Parathyroid adenoma (tissue), 2 donors: ENCODE measurements around the gene OR2V2.
"Not testable (repeated sequence)": the region's sequence is repeated elsewhere in the genome, so short reads cannot be mapped to it uniquely, and the experiment has no call there.

Experiments
- H2AFZ ChIP-seq: fragments of 300-600 bp; sonication (generic); one replicate; pipeline ENCODE4 v1.7.0; 2017; ENCODE audit warnings: antibody characterized with exemption, mild to moderate bottlenecking
- H3K27ac ChIP-seq: fragments of 300-600 bp; sonication (generic); one replicate; pipeline ENCODE4 v1.7.0; 2017
- H3K27me3 ChIP-seq: fragments of 300-600 bp; sonication (generic); one replicate; pipeline ENCODE4 v1.7.0; 2017; ENCODE audit warnings: low read length; ENCODE audit not compliant: control insufficient read depth, insufficient read depth
- H3K36me3 ChIP-seq: fragments of 300-600 bp; sonication (generic); one replicate; pipeline ENCODE4 v1.7.0; 2017; ENCODE audit warnings: low read length; ENCODE audit not compliant: control insufficient read depth, insufficient read depth
- H3K4me1 ChIP-seq: fragments of 300-600 bp; sonication (generic); one replicate; pipeline ENCODE4 v1.7.0; 2017; ENCODE audit warnings: control low read depth
- H3K4me2 ChIP-seq: fragments of 300-600 bp; sonication (generic); one replicate; pipeline ENCODE4 v1.7.0; 2017; ENCODE audit warnings: low read length
- H3K4me3 ChIP-seq: fragments of 300-600 bp; sonication (generic); one replicate; pipeline ENCODE4 v1.7.0; 2017; ENCODE audit warnings: low read depth, low read length
- H3K79me2 ChIP-seq: fragments of 300-600 bp; sonication (generic); one replicate; pipeline ENCODE4 v1.7.0; 2017; ENCODE audit warnings: control low read depth
- H3K9ac ChIP-seq: fragments of 300-600 bp; sonication (generic); one replicate; pipeline ENCODE4 v1.7.0; 2017; ENCODE audit warnings: mild to moderate bottlenecking
- H3K9me3 ChIP-seq: fragments of 300-600 bp; sonication (generic); one replicate; pipeline ENCODE4 v1.7.0; 2017; ENCODE audit warnings: low read length; ENCODE audit not compliant: control insufficient read depth
- CTCF ChIP-seq: fragments of 300-600 bp; sonication (generic); IDR thresholded peaks from one replicate; pipeline ENCODE4 v1.7.0; 2017; ENCODE audit warnings: antibody characterized with exemption, mild to moderate bottlenecking
- donor health status: primary hyperparathyroidism.

The OR2V2 gene

GRCh38 chr5:181127907-181128626, 19.3 kb upstream of the OR2V2 start:
- TF ChIP-seq CTCF: no peak
- Histone ChIP-seq H2AFZ (no peak overlapping the region), H3K9ac (no peak overlapping the region), H3K27me3 (no peaks in the 10 kb centered on the region), H3K36me3 (no peaks in the 10 kb centered on the region), H3K27ac (no peak overlapping the region), H3K79me2 (no peaks in the 10 kb centered on the region), H3K4me2 (no peak overlapping the region), H3K4me1 (no peaks in the 10 kb centered on the region), H3K9me3 (no peaks in the 10 kb centered on the region), H3K4me3 (no peak overlapping the region)

- Histone ChIP-seq H3K9ac (no peak overlapping the region), H2AFZ (no peak overlapping the region), H3K4me2 (no peak overlapping the region), H3K79me2 (no peaks in the 10 kb centered on the region), H3K4me1 (no peaks in the 10 kb centered on the region), H3K27me3 (no peaks in the 10 kb centered on the region), H3K9me3 (no peaks in the 10 kb centered on the region), H3K36me3 (no peaks in the 10 kb centered on the region), H3K27ac (no peak overlapping the region), H3K4me3 (no peak overlapping the region)
- TF ChIP-seq CTCF: no peak
These were observed 17.8 kb upstream of the OR2V2 start for GRCh38 chr5:181129601-181130000.

- not testable (repeated sequence) for H3K9me3 ChIP-seq, H3K27ac ChIP-seq, H3K36me3 ChIP-seq, H3K9ac ChIP-seq, H3K27me3 ChIP-seq, H3K4me1 ChIP-seq, H3K4me3 ChIP-seq, H3K79me2 ChIP-seq, H3K4me2 ChIP-seq, H2AFZ ChIP-seq
These were observed 17.3 kb upstream of the OR2V2 start for GRCh38 chr5:181130081-181130480.

GRCh38 chr5:181130832-181131496, 16.4 kb upstream of the OR2V2 start, which contains the start of gene OR2V1:
Gene OR2V1, minus strand, starts transcription at chr5:181131169. Its CDS starts 5,865 bp downstream, at chr5:181125304.
- H3K9me3 ChIP-seq: no peaks in the 10 kb centered on the region
- no peaks in the 10 kb centered on the region for H3K27me3 ChIP-seq
- TF ChIP-seq CTCF: no peak

GRCh38 chr5:181131514-181131913, 15.9 kb upstream of the OR2V2 start:
- H3K36me3 ChIP-seq: no peaks in the 10 kb centered on the region
- no peaks in the 10 kb centered on the region for H3K79me2 ChIP-seq
- no peak overlapping the region for H2AFZ ChIP-seq
- H3K27me3 ChIP-seq: no peaks in the 10 kb centered on the region
- H3K27ac ChIP-seq: no peak overlapping the region
- no peak overlapping the region for H3K9ac ChIP-seq
- H3K4me1 ChIP-seq: no peaks in the 10 kb centered on the region
- H3K4me3 ChIP-seq: no peak overlapping the region
- TF ChIP-seq CTCF: no peak
- no peak overlapping the region for H3K4me2 ChIP-seq
- no peaks in the 10 kb centered on the region for H3K9me3 ChIP-seq

More at GRCh38 chr5:181130832-181131496, 16.4 kb upstream of the OR2V2 start, which contains the start of gene OR2V1:
- Histone ChIP-seq H2AFZ (no peak within 1 kb of the TSS), H3K27ac (no peak within 1 kb of the TSS), H3K4me2 (no peak within 1 kb of the TSS), H3K4me3 (no peak within 1 kb of the TSS), H3K36me3 (no peaks in the 10 kb centered on the region), H3K9ac (no peak within 1 kb of the TSS), H3K4me1 (no peaks in the 10 kb centered on the region), H3K79me2 (no peaks in the 10 kb centered on the region)
